Calu3 (cell line): Measurements from ENCODE around the gene BBS7. TPM values are rescaled to one million over a fixed set of nuclear protein-coding genes. Genes with fewer than 3 reads are reported as not detected.

Source experiments
- BruUV-seq: library from RNA; stranded (reverse); fragments of 400-500 nt; replicated peaks from 2 replicates; lab custom pipeline; 2021; lab: Mats Ljungman, UMichigan
- CTCF ChIA-PET: fragments of 300-600 bp; sonication (Branson Sonifier 250); formaldehyde crosslinking; loops from one replicate; lab custom pipeline; 2022; ENCODE audit warnings: antibody characterized with exemption; lab: Charles Lee
- DNase-seq: peaks from one replicate; pipeline ENCODE4 v3.0.0; 2022
- H3K27ac Mint-ChIP-seq: one replicate; pipeline ENCODE4 v1.8.0; 2022; ENCODE audit warnings: mixed read lengths; ENCODE audit not compliant: unreplicated experiment
- H3K27me3 Mint-ChIP-seq: one replicate; pipeline ENCODE4 v1.8.0; 2022; ENCODE audit warnings: mixed read lengths; ENCODE audit not compliant: unreplicated experiment
- H3K36me3 Mint-ChIP-seq: one replicate; pipeline ENCODE4 v1.8.0; 2022; ENCODE audit warnings: mild to moderate bottlenecking, moderate library complexity, mixed read lengths; ENCODE audit not compliant: insufficient read depth, unreplicated experiment
- H3K4me1 Mint-ChIP-seq: one replicate; pipeline ENCODE4 v1.8.0; 2022; ENCODE audit warnings: mild to moderate bottlenecking, low read depth, mixed read lengths; ENCODE audit not compliant: unreplicated experiment
- H3K4me3 Mint-ChIP-seq: one replicate; pipeline ENCODE4 v1.8.0; 2022; ENCODE audit warnings: mild to moderate bottlenecking, low read depth, moderate library complexity, mixed read lengths; ENCODE audit not compliant: unreplicated experiment
- H3K9me3 Mint-ChIP-seq: one replicate; pipeline ENCODE4 v1.8.0; 2022; ENCODE audit warnings: low read depth, mixed read lengths; ENCODE audit not compliant: unreplicated experiment
- CTCF ChIP-seq: fragments of 200-600 bp; IDR thresholded peaks from one replicate; pipeline ENCODE4 v1.8.0; 2022; ENCODE audit warnings: antibody characterized with exemption; ENCODE audit not compliant: unreplicated experiment
- intact Hi-C: fragments of 100-400 bp; cut with micrococcal nuclease; formaldehyde crosslinking; loops from one replicate; pipeline ENCODE4 v1.10.0; 2022; ENCODE audit not compliant: unreplicated experiment
- total RNA-seq: library from RNA; stranded (reverse); gene quantifications from 2 replicates; pipeline ENCODE4 v1.2.3, GENCODE V29; 2022

The BBS7 gene
- total RNA-seq, 1 experiment from 2014 or later, result 11.7 TPM

GRCh38 chr4:121838136-121838535, 32.1 kb downstream of the BBS7 start:
- H3K4me1 Mint-ChIP-seq, result no peaks in the 10 kb centered on the region
- no peak for DNase-seq
- no TSS peak for BruUV-seq
- no peaks in the 10 kb centered on the region for H3K36me3 Mint-ChIP-seq
- intact Hi-C loops, result no loop called here
- CTCF ChIA-PET, result no interaction called here
- TF ChIP-seq CTCF, result no peak
- H3K27ac Mint-ChIP-seq, result no peak overlapping the region
- no peak overlapping the region for H3K4me3 Mint-ChIP-seq
- H3K27me3 Mint-ChIP-seq, result no peaks in the 10 kb centered on the region
- no peaks in the 10 kb centered on the region for H3K9me3 Mint-ChIP-seq

- no peaks in the 10 kb centered on the region for H3K9me3 Mint-ChIP-seq
- CTCF ChIA-PET, result interaction anchor here (0.6 kb wide), 1 partner anchor 1377 kb away, joined by 4 read pairs; no protein-coding TSS in a partner anchor
- BruUV-seq, result no TSS peak
Measured at GRCh38 chr4:121829511-121829910, 40.8 kb downstream of the BBS7 start.

GRCh38 chr4:121827853-121828252, 42.4 kb downstream of the BBS7 start:
- no peak overlapping the region for H3K27ac Mint-ChIP-seq
- no peak for TF ChIP-seq CTCF
- CTCF ChIA-PET, result no interaction called here
- intact Hi-C loops, result no loop called here
- H3K36me3 Mint-ChIP-seq, result peaks cover 15% of the 10 kb centered on the region
- no peaks in the 10 kb centered on the region for H3K9me3 Mint-ChIP-seq
- H3K4me1 Mint-ChIP-seq, result no peaks in the 10 kb centered on the region
- H3K4me3 Mint-ChIP-seq, result no peak overlapping the region
- no peaks in the 10 kb centered on the region for H3K27me3 Mint-ChIP-seq
- no TSS peak for BruUV-seq
- DNase-seq, result no peak

More at GRCh38 chr4:121829511-121829910, 40.8 kb downstream of the BBS7 start:
- no peak overlapping the region for H3K27ac Mint-ChIP-seq
- H3K4me3 Mint-ChIP-seq, result no peak overlapping the region
- no peaks in the 10 kb centered on the region for H3K27me3 Mint-ChIP-seq
- H3K36me3 Mint-ChIP-seq, result no peaks in the 10 kb centered on the region
- no peaks in the 10 kb centered on the region for H3K4me1 Mint-ChIP-seq
- intact Hi-C loops, result no loop called here
- no peak for TF ChIP-seq CTCF
- DNase-seq, result no peak

GRCh38 chr4:121824950-121825349, 45.3 kb downstream of the BBS7 start:
- H3K27ac Mint-ChIP-seq, result no peak overlapping the region
- H3K4me1 Mint-ChIP-seq, result no peaks in the 10 kb centered on the region
- no peaks in the 10 kb centered on the region for H3K9me3 Mint-ChIP-seq
- no peak overlapping the region for H3K4me3 Mint-ChIP-seq
- TF ChIP-seq CTCF, result no peak
- CTCF ChIA-PET, result no interaction called here
- no peak for DNase-seq
- intact Hi-C loops, result loop anchor here (1.0 kb wide), 1 partner anchor 21 kb away; no protein-coding TSS in a partner anchor
- peaks cover 21% of the 10 kb centered on the region for H3K36me3 Mint-ChIP-seq
- no peaks in the 10 kb centered on the region for H3K27me3 Mint-ChIP-seq
- no TSS peak for BruUV-seq
